A673 (cell line): ENCODE data around the gene IQCK. TPM values are rescaled to one million over a fixed set of nuclear protein-coding genes. Genes with fewer than 3 reads are reported as not detected.
A peak's percentile ranks its signal among the peaks of the same experiment; 100 is the strongest.

Experiments used
- BruUV-seq: library from RNA; stranded (reverse); fragments of 400-500 nt; replicated peaks from 2 replicates; lab custom pipeline; 2021; lab: Mats Ljungman, UMichigan
- CTCF ChIA-PET: fragments of 300-600 bp; sonication (Branson Sonifier 250); formaldehyde crosslinking; loops from one replicate; lab custom pipeline; 2022; ENCODE audit warnings: antibody characterized with exemption; lab: Charles Lee
- POLR2A ChIA-PET: fragments of 300-600 bp; sonication (Branson Sonifier 250); formaldehyde crosslinking; loops from one replicate; lab custom pipeline; 2022; ENCODE audit warnings: antibody characterized with exemption; ENCODE audit not compliant: low non-redundant PET; lab: Charles Lee
- DNase-seq: peaks from one replicate; pipeline ENCODE4 v3.0.0-alpha.2; 2015; ENCODE audit warnings: low spot score
- H3K27ac ChIP-seq: fragments of 200-600 bp; sonication (generic); 2 replicates; pipeline ENCODE4 v1.5.1; 2016; ENCODE audit warnings: mixed run types, low read depth, mild to moderate bottlenecking, mixed read lengths, antibody characterized with exemption, low read length; ENCODE audit not compliant: poor library complexity, severe bottlenecking
- H3K27me3 ChIP-seq: fragments of 200-600 bp; sonication (generic); replicated peaks from 2 replicates; pipeline ENCODE4 v1.6.1; 2017; ENCODE audit warnings: mixed run types, low read depth, mild to moderate bottlenecking, mixed read lengths, antibody characterized with exemption, low read length; ENCODE audit not compliant: insufficient read depth, poor library complexity
- H3K36me3 ChIP-seq: fragments of 200-600 bp; sonication (generic); 2 replicates; pipeline ENCODE4 v1.6.1; 2016; ENCODE audit warnings: mixed run types, mild to moderate bottlenecking, mixed read lengths, antibody characterized with exemption, low read length; ENCODE audit not compliant: insufficient read depth, poor library complexity, severe bottlenecking
- H3K4me1 ChIP-seq: fragments of 200-600 bp; sonication (generic); 2 replicates; pipeline ENCODE4 v1.6.1; 2017; ENCODE audit warnings: mixed run types, mild to moderate bottlenecking, mixed read lengths, antibody characterized with exemption, low read length; ENCODE audit not compliant: insufficient read depth, poor library complexity, severe bottlenecking
- H3K4me3 ChIP-seq: fragments of 200-600 bp; sonication (generic); 2 replicates; pipeline ENCODE4 v1.5.1; 2016; ENCODE audit warnings: low read depth, mixed run types, mild to moderate bottlenecking, mixed read lengths, low read length; ENCODE audit not compliant: poor library complexity, severe bottlenecking
- H3K9me3 ChIP-seq: fragments of 200-600 bp; sonication (generic); 2 replicates; pipeline ENCODE4 v1.6.1; 2016; ENCODE audit warnings: mixed run types, low read depth, mild to moderate bottlenecking, mixed read lengths, antibody characterized with exemption, low read length; ENCODE audit not compliant: poor library complexity, severe bottlenecking
- CTCF ChIP-seq: fragments of 300-800, 200-600 bp; sonication (generic); conservative IDR thresholded peaks from 2 replicates; pipeline ENCODE4 v1.5.1; 2017; ENCODE audit warnings: low read depth, mild to moderate bottlenecking, antibody characterized with exemption, low read length, moderate library complexity, mixed read lengths
- EZH2 ChIP-seq: fragments of 200-600 bp; sonication (generic); IDR thresholded peaks from 2 replicates; pipeline ENCODE4 v1.6.1; 2017; ENCODE audit warnings: borderline replicate concordance, low read depth, mild to moderate bottlenecking, mixed read lengths, antibody characterized with exemption, low read length; ENCODE audit not compliant: poor library complexity, severe bottlenecking
- intact Hi-C: fragments of 100-400 bp; cut with micrococcal nuclease; formaldehyde crosslinking; loops from one replicate; pipeline ENCODE4 v1.10.0; 2022; ENCODE audit not compliant: unreplicated experiment
- total RNA-seq: library from RNA; stranded (reverse); gene quantifications from 2 replicates; pipeline ENCODE4 v1.2.3, GENCODE V29; 2021

IQCK gene
- total RNA-seq, 1 experiment from 2014 or later, result 11.2 TPM

- Histone ChIP-seq H3K4me1 (no peaks in the 10 kb centered on the region), H3K27me3 (no peaks in the 10 kb centered on the region), H3K4me3 (no peak overlapping the region), H3K27ac (no peak overlapping the region), H3K9me3 (no peaks in the 10 kb centered on the region), H3K36me3 (peaks cover 63% of the 10 kb centered on the region)
- TF ChIP-seq EZH2, result no peak
- TF ChIP-seq CTCF, result no peak
- ChIA-PET CTCF (no interaction called here), POLR2A (interaction anchor here (0.6 kb wide), 1 partner anchor 919 kb away, joined by 3 read pairs; no protein-coding TSS in a partner anchor)
- no peak for DNase-seq
- intact Hi-C loops, result no loop called here
- BruUV-seq, result no TSS peak
Observed at GRCh38 chr16:19705146-19705501, 12.9 kb upstream of the IQCK start.

GRCh38 chr16:19705843-19706242 lies 12.2 kb upstream of the IQCK start:
- POLR2A ChIA-PET, result no interaction called here

GRCh38 chr16:19706846-19707245 lies 11.2 kb upstream of the IQCK start:
- ChIA-PET CTCF (no interaction called here), POLR2A (no interaction called here)
- H3K27ac ChIP-seq, result no peak overlapping the region
- TSS peak; percentile 35 for BruUV-seq
- peaks cover 64% of the 10 kb centered on the region for H3K36me3 ChIP-seq
- TF ChIP-seq CTCF (no peak), EZH2 (no peak)
- H3K4me1 ChIP-seq, result no peaks in the 10 kb centered on the region
- H3K4me3 ChIP-seq, result no peak overlapping the region
- no peaks in the 10 kb centered on the region for H3K27me3 ChIP-seq
- no peak for DNase-seq
- no peaks in the 10 kb centered on the region for H3K9me3 ChIP-seq
- intact Hi-C loops, result no loop called here

More at GRCh38 chr16:19705843-19706242, 12.2 kb upstream of the IQCK start:
- no TSS peak for BruUV-seq
- Histone ChIP-seq H3K27ac (no peak overlapping the region), H3K9me3 (no peaks in the 10 kb centered on the region), H3K4me3 (no peak overlapping the region), H3K27me3 (no peaks in the 10 kb centered on the region), H3K36me3 (peaks cover 64% of the 10 kb centered on the region), H3K4me1 (no peaks in the 10 kb centered on the region)
- intact Hi-C loops, result no loop called here
- no peak for TF ChIP-seq CTCF
- no peak for TF ChIP-seq EZH2
- no peak for DNase-seq
- CTCF ChIA-PET, result no interaction called here
